Measurements from ENCODE around the gene TMCC3. TPM values are rescaled to one million over a fixed set of nuclear protein-coding genes. Genes with fewer than 3 reads are reported as not detected.

Gene TMCC3
- total RNA-seq, 1 experiment from 2014 or later, result 0.49 TPM

DNA sequence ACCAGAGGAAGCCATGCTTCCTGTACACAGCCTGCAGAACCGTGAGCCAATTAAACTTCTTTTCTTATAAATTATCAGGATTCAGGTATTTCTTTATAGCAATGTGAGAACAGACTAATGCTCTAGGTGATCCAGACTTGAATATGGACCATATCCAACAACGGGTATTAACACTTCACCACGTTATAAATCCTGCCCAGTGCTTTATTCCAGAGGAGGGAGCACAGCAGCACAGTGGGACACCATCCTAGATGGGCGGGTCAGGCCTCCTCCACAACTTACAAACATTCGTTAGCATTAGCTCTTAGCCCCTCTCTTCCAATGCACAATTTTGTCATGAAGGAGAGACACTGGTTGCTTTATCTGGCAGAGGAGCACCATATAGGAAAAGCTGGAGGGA lies 66.0 kb downstream of the TMCC3 start:
- intact Hi-C loops (cut with micrococcal nuclease; ENCODE audit: unreplicated experiment), result no loop called here
- Histone ChIP-seq H3K27ac (ENCODE audit: low read depth, low read length, poor library complexity, severe bottlenecking) (no peak overlapping the region), H3K27me3 (replicated peaks; ENCODE audit: insufficient read depth, low read depth, low read length, poor library complexity) (no peaks in the 10 kb centered on the region), H3K9me3 (ENCODE audit: low read depth, low read length, poor library complexity, severe bottlenecking) (no peaks in the 10 kb centered on the region), H3K4me1 (ENCODE audit: insufficient read depth, low read length, poor library complexity, severe bottlenecking) (no peaks in the 10 kb centered on the region), H3K36me3 (ENCODE audit: insufficient read depth, low read length, poor library complexity, severe bottlenecking) (no peaks in the 10 kb centered on the region), H3K4me3 (ENCODE audit: low read depth, low read length, poor library complexity, severe bottlenecking) (no peak overlapping the region)
- ChIA-PET CTCF (no interaction called here), POLR2A (ENCODE audit: low non-redundant PET) (no interaction called here)
- no peak for TF ChIP-seq EZH2 (IDR thresholded peaks at IDR 0.05; ENCODE audit: borderline replicate concordance, low read depth, low read length, poor library complexity, severe bottlenecking)
- TF ChIP-seq CTCF (conservative IDR thresholded peaks at IDR 0.05; ENCODE audit: low read depth, low read length), result no peak
- no peak for DNase-seq (ENCODE audit: low spot score)
- no TSS peak for BruUV-seq (replicated peaks)

DNA sequence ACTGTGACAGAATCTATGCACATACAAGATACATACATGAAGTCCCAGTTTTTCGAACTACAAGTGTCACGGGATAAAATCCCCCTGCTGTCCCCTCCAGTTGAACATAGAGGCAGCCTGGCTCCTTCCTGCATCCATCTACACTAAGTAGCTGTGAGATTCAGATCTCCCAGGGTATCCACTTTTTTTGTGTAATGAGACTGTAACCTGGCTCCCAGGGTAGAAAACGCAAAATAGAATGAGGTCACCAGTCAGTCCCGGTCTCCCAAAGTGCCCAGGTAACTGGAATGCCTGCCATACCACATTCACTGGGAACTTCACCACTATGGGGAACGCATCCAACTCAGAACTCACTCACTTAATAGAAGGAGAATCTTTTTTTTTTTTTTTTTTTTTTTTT lies 67.8 kb downstream of the TMCC3 start:
- Histone ChIP-seq H3K9me3 (ENCODE audit: low read depth, low read length, poor library complexity, severe bottlenecking) (no peaks in the 10 kb centered on the region), H3K27me3 (replicated peaks; ENCODE audit: insufficient read depth, low read depth, low read length, poor library complexity) (no peaks in the 10 kb centered on the region), H3K4me3 (ENCODE audit: low read depth, low read length, poor library complexity, severe bottlenecking) (no peak overlapping the region), H3K4me1 (ENCODE audit: insufficient read depth, low read length, poor library complexity, severe bottlenecking) (no peaks in the 10 kb centered on the region), H3K27ac (ENCODE audit: low read depth, low read length, poor library complexity, severe bottlenecking) (no peak overlapping the region), H3K36me3 (ENCODE audit: insufficient read depth, low read length, poor library complexity, severe bottlenecking) (no peaks in the 10 kb centered on the region)
- BruUV-seq (replicated peaks), result no TSS peak
- POLR2A ChIA-PET (ENCODE audit: low non-redundant PET), result no interaction called here
- TF ChIP-seq CTCF (conservative IDR thresholded peaks at IDR 0.05; ENCODE audit: low read depth, low read length) (no peak), EZH2 (IDR thresholded peaks at IDR 0.05; ENCODE audit: borderline replicate concordance, low read depth, low read length, poor library complexity, severe bottlenecking) (no peak)
- intact Hi-C loops (cut with micrococcal nuclease; ENCODE audit: unreplicated experiment), result no loop called here
- no peak for DNase-seq (ENCODE audit: low spot score)
- CTCF ChIA-PET, result no interaction called here

DNA sequence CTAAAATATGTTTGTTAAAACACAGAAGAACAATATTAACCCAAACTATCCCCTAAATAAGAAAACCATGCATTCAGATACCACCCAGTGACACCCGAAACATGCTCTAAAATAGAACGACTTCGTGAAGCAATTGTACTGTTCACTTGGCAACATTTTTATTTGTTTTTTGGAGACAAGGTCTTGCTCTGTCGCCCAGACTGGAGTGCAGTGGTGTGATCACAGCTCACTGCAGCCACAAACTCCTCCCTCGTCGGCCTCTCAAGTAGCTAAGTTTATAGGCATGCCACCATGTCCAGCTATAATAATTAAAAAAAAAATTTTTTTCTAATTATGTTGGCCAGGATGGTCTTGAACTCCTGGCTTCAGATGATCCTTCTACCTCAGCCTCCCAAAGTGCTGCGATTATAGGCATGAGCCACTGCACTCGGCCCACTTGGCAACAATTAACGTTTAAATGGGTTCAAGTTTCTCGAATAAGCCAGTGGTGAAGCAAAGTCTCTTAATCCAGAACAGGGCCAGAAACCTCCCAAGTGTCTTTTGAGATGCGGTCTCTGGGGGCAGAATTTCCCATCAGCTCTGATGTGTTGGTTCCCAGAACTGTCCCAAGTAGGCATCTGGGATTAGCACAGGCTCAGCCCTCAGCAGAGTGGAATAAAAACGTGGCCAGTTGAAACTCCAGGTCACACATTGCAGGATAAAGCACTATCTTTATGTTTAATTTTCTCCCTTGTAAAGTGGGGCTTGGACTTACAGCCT lies 74.5 kb downstream of the TMCC3 start:
- BruUV-seq (replicated peaks), result no TSS peak
- no peaks in the 10 kb centered on the region for H3K4me1 ChIP-seq (ENCODE audit: insufficient read depth, low read length, poor library complexity, severe bottlenecking)
- CTCF ChIA-PET, result no interaction called here
- POLR2A ChIA-PET (ENCODE audit: low non-redundant PET), result no interaction called here
- H3K36me3 ChIP-seq (ENCODE audit: insufficient read depth, low read length, poor library complexity, severe bottlenecking), result no peaks in the 10 kb centered on the region
- no peak for TF ChIP-seq EZH2 (IDR thresholded peaks at IDR 0.05; ENCODE audit: borderline replicate concordance, low read depth, low read length, poor library complexity, severe bottlenecking)
- TF ChIP-seq CTCF (conservative IDR thresholded peaks at IDR 0.05; ENCODE audit: low read depth, low read length), result no peak
- DNase-seq (ENCODE audit: low spot score), result no peak
- intact Hi-C loops (cut with micrococcal nuclease; ENCODE audit: unreplicated experiment), result no loop called here
- no peak overlapping the region for H3K27ac ChIP-seq (ENCODE audit: low read depth, low read length, poor library complexity, severe bottlenecking)
- no peaks in the 10 kb centered on the region for H3K27me3 ChIP-seq (replicated peaks; ENCODE audit: insufficient read depth, low read depth, low read length, poor library complexity)
- H3K9me3 ChIP-seq (ENCODE audit: low read depth, low read length, poor library complexity, severe bottlenecking), result no peaks in the 10 kb centered on the region
- H3K4me3 ChIP-seq (ENCODE audit: low read depth, low read length, poor library complexity, severe bottlenecking), result no peak overlapping the region
